Liver (tissue), 9 donors: ENCODE data around the gene TBRG4. TPM values are rescaled to one million over a fixed set of nuclear protein-coding genes. Genes with fewer than 3 reads are reported as not detected.

Experiments
- DNase-seq: peaks from one replicate; pipeline ENCODE4 v3.0.0-alpha.2; 2017; ENCODE audit warnings: low spot score
- H3K27ac ChIP-seq, 2 donors: one replicate each; pipeline ENCODE4 v1.7.0; 2013; ENCODE audit warnings: inconsistent platforms in 2 of 2, low read length in 2 of 2, control low read depth in 1 of 2, low read depth in 1 of 2, mild to moderate bottlenecking in 1 of 2
- H3K27me3 ChIP-seq, 4 donors: one replicate each; pipeline versions ENCODE4 v1.6.1 to v1.7.0; 2013; ENCODE audit warnings: low read length in 3 of 4, inconsistent platforms in 1 of 4, mild to moderate bottlenecking in 1 of 4, moderate library complexity in 1 of 4; ENCODE audit not compliant: control insufficient read depth in 4 of 4, insufficient read depth in 4 of 4
- H3K36me3 ChIP-seq, 4 donors: one replicate each; pipeline versions ENCODE4 v1.6.1 to v1.7.0; 2013; ENCODE audit warnings: low read length in 3 of 4, mild to moderate bottlenecking in 3 of 4, low read depth in 1 of 4, moderate library complexity in 1 of 4; ENCODE audit not compliant: control insufficient read depth in 4 of 4, insufficient read depth in 3 of 4
- H3K4me1 ChIP-seq, 4 donors: one replicate each; pipeline versions ENCODE4 v1.6.1 to v1.7.0; 2013; ENCODE audit warnings: low read length in 3 of 4, mild to moderate bottlenecking in 3 of 4, moderate library complexity in 1 of 4; ENCODE audit not compliant: control insufficient read depth in 4 of 4, insufficient read depth in 4 of 4
- H3K4me3 ChIP-seq, 3 donors: one replicate each; pipeline versions ENCODE4 v1.6.1 to v1.7.0; 2013; ENCODE audit warnings: low read length in 3 of 3, control low read depth in 1 of 3, low read depth in 1 of 3, mild to moderate bottlenecking in 1 of 3
- H3K9ac ChIP-seq, 2 donors: one replicate each; pipeline ENCODE4 v1.7.0; 2013; ENCODE audit warnings: low read length in 2 of 2, mild to moderate bottlenecking in 2 of 2, moderate library complexity in 2 of 2, control low read depth in 1 of 2, low read depth in 1 of 2
- H3K9me3 ChIP-seq, 4 donors: one replicate each; pipeline versions ENCODE4 v1.6.1 to v1.7.0; 2013; ENCODE audit warnings: low read length in 3 of 4; ENCODE audit not compliant: control insufficient read depth in 4 of 4
- FOXA1 ChIP-seq: IDR thresholded peaks from 2 replicates; pipeline ENCODE4 v1.6.1; 2016; ENCODE audit warnings: antibody characterized with exemption
- FOXA2 ChIP-seq: IDR thresholded peaks from 2 replicates; pipeline ENCODE4 v1.6.1; 2016; ENCODE audit warnings: antibody characterized with exemption
- GABPA ChIP-seq, 2 donors: IDR thresholded peaks in 1 of 2; conservative IDR thresholded peaks in 1 of 2; 2 replicates each; pipeline ENCODE4 v1.6.1; 2016; ENCODE audit warnings: antibody characterized with exemption in 2 of 2, mild to moderate bottlenecking in 1 of 2, moderate library complexity in 1 of 2
- HNF4G ChIP-seq: IDR thresholded peaks from 2 replicates; pipeline ENCODE4 v1.6.1; 2016; ENCODE audit warnings: antibody characterized with exemption
- JUND ChIP-seq, 2 donors: IDR thresholded peaks; 2 replicates each; pipeline ENCODE4 v1.6.1; 2016; ENCODE audit warnings: antibody characterized with exemption in 2 of 2
- MAX ChIP-seq: IDR thresholded peaks from 2 replicates; pipeline ENCODE4 v1.6.1; 2016; ENCODE audit warnings: antibody characterized with exemption
- NR2F2 ChIP-seq: IDR thresholded peaks from 2 replicates; pipeline ENCODE4 v1.6.1; 2016; ENCODE audit warnings: antibody characterized with exemption
- RAD21 ChIP-seq, 2 donors: IDR thresholded peaks; 2 replicates each; pipeline ENCODE4 v1.6.1; 2016; ENCODE audit warnings: antibody characterized with exemption in 2 of 2, mild to moderate bottlenecking in 2 of 2
- REST ChIP-seq: IDR thresholded peaks from 2 replicates; pipeline ENCODE4 v1.6.1; 2016; ENCODE audit warnings: antibody characterized with exemption, mild to moderate bottlenecking
- RXRA ChIP-seq, 2 donors: IDR thresholded peaks; 2 replicates each; pipeline ENCODE4 v1.6.1; 2017 to 2018; ENCODE audit warnings: antibody characterized with exemption in 2 of 2, mild to moderate bottlenecking in 1 of 2
- SP1 ChIP-seq: IDR thresholded peaks from 2 replicates; pipeline ENCODE4 v1.6.1; 2018; ENCODE audit warnings: antibody characterized with exemption, mild to moderate bottlenecking
- YY1 ChIP-seq: IDR thresholded peaks from 2 replicates; pipeline ENCODE4 v1.6.1; 2016; ENCODE audit warnings: antibody characterized with exemption, mild to moderate bottlenecking
- ZBTB33 ChIP-seq: IDR thresholded peaks from 2 replicates; pipeline ENCODE4 v1.6.1; 2016; ENCODE audit warnings: antibody characterized with exemption
- WGBS: extraction: QIAGEN DNeasy Blood & Tissue Kit; methylation state at CpG from one replicate; pipeline ENCODE4 v1.1.7; 2013; 5-methylcytosine and 5-hydroxymethylcytosine counted together
- polyA plus RNA-seq, 2 donors: library from polyadenylated mRNA; stranded (reverse) in 1 of 2; unstranded in 1 of 2; fragments of 200-250 nt in 1 of 2; fragments of >200 nt in 1 of 2; fragmentation: Nextera tagmentation in 1 of 2; extraction: Ambion mirVana in 1 of 2; gene quantifications; one replicate each; pipeline versions ENCODE4 v1.2.1 to v1.2.3, GENCODE V29; 2013 to 2015
- total RNA-seq, 2 donors: library from RNA; depleted of rRNA; stranded (reverse); fragments of >200 nt; gene quantifications; one replicate each; pipeline ENCODE4 v1.2.3, GENCODE V29; 2014
- TF ChIP-seq, protein P1 (sequence below): fragments of 150-350 bp; IDR thresholded peaks from 2 replicates; pipeline ENCODE4 v1.5.1; 2017; ENCODE audit warnings: improper control_type of control experiment, low read depth, low read length; ENCODE audit not compliant: missing input control
- donor health status: healthy.
- donor health status: healthy.
- donor health status: healthy.
- donor health status: healthy.
- donor health status: healthy.

TBRG4 gene
- total and polyA plus RNA-seq, 4 donors, result 30.3 to 47.6 (median 38.2) TPM

- Histone ChIP-seq H3K9ac (no peak overlapping the region), H3K36me3 (peaks cover 39 to 88% (median 81%) of the 10 kb centered on the region in 4 donors), H3K27ac (no peak overlapping the region), H3K9me3 (no peaks in the 10 kb centered on the region), H3K27me3 (no peaks in the 10 kb centered on the region), H3K4me1 (peaks cover 0 to 14% (median 8%) of the 10 kb centered on the region in 4 donors), H3K4me3 (no peak overlapping the region)
- no peak for DNase-seq
- TF ChIP-seq REST, result no peak
- TF ChIP-seq, protein P1, sequence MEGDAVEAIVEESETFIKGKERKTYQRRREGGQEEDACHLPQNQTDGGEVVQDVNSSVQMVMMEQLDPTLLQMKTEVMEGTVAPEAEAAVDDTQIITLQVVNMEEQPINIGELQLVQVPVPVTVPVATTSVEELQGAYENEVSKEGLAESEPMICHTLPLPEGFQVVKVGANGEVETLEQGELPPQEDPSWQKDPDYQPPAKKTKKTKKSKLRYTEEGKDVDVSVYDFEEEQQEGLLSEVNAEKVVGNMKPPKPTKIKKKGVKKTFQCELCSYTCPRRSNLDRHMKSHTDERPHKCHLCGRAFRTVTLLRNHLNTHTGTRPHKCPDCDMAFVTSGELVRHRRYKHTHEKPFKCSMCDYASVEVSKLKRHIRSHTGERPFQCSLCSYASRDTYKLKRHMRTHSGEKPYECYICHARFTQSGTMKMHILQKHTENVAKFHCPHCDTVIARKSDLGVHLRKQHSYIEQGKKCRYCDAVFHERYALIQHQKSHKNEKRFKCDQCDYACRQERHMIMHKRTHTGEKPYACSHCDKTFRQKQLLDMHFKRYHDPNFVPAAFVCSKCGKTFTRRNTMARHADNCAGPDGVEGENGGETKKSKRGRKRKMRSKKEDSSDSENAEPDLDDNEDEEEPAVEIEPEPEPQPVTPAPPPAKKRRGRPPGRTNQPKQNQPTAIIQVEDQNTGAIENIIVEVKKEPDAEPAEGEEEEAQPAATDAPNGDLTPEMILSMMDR, result no peak
- no peak for TF ChIP-seq RAD21 (IDR thresholded peaks at IDR 0.05)
- 96% methylated on average over 12 of the region's 12 CpGs for WGBS
Measured at GRCh38 chr7:45104844-45105587, 6.5 kb downstream of the TBRG4 start.

DNA sequence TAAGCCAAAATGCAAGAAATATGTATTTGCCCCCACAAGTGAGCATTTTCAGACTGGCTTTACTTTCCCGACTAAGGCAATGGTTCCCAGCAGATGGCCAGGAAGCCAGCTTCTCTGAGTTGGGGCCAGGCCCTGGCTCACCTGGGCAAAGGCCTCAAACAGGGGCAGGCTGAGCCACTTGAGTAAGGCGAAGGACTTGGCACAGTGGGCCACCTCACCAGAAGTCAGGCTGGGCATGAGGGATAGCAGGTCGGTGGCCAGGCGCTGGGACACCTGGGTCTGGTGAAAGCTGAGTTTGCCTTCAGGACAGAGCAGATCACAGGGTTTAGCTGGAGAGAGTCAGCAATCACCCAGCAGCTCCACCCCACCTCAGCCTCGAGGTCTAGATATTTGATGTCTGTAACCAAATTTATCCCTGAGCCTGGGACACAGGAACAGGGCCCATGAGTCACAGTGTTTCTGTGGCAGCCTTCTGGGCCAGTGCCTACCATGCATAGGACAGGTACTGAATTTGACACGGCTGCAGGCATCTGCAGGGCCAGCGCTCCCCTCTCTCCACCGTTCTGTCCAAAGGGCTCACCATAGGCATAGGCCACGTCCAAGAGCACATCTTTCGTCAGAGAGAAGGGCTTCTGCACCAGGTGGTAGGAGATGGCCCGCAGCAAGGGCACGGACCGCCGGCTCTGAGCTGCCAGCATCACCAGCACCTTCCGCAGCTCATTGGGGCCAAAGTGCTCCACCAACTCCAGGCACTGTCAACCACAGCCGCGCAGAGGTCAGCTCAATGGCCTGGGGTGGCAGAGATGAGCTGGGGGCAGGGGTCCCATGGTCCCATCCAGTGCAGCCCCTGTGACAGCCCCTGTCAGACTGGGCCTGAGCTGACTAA lies 7.3 kb downstream of the TBRG4 start:
- no peaks in the 10 kb centered on the region for H3K27me3 ChIP-seq
- H3K9ac ChIP-seq, result no peak overlapping the region
- DNase-seq, result no peak
- WGBS, result 95% methylated on average over 17 of the region's 17 CpGs
- H3K4me3 ChIP-seq, result no peak overlapping the region
- TF ChIP-seq REST (no peak), HNF4G (no peak), MAX (no peak), FOXA1 (no peak), ZBTB33 (no peak), GABPA (IDR thresholded peaks at IDR 0.05 in 1 of 2, conservative IDR thresholded peaks at IDR 0.05 in 1 of 2) (no peak), JUND (IDR thresholded peaks at IDR 0.05) (no peak), SP1 (no peak), NR2F2 (no peak), FOXA2 (no peak), RXRA (IDR thresholded peaks at IDR 0.05) (no peak), YY1 (no peak), RAD21 (IDR thresholded peaks at IDR 0.05) (no peak)
- TF ChIP-seq, protein P1, result no peak
- H3K27ac ChIP-seq, result no peak overlapping the region
- H3K4me1 ChIP-seq, result peaks cover 0 to 11% (median 7%) of the 10 kb centered on the region in 4 donors
- no peaks in the 10 kb centered on the region for H3K9me3 ChIP-seq
- H3K36me3 ChIP-seq, result peaks cover 43 to 96% (median 88%) of the 10 kb centered on the region in 4 donors
